K562 (cell line): ENCODE results near the gene ATF5. TPM values are rescaled to one million over a fixed set of nuclear protein-coding genes. Genes with fewer than 3 reads are reported as not detected.

Experiments
- ATAC-seq: fragments of 200-7000 bp; cut with Tn5 transposase; 3 replicates; pipeline ENCODE4 v1.9.1; 2020; ENCODE audit warnings: moderate library complexity
- BruUV-seq: library from RNA; stranded (reverse); fragments of 400-500 nt; replicated peaks from 2 replicates; lab custom pipeline; 2021; lab: Mats Ljungman, UMichigan
- CTCF ChIA-PET: fragments of 300-600 bp; formaldehyde crosslinking; extraction: SDS; loops from one replicate; lab custom pipeline; 2021; ENCODE audit warnings: low intra/inter-chr PET ratio; lab: Yijun Ruan, JAX
- POLR2A ChIA-PET: fragments of 300-600, 350-650 bp; sonication (Branson Sonifier 250); formaldehyde crosslinking; extraction: SDS; loops from one replicate; lab custom pipeline; 2021; ENCODE audit warnings: antibody characterized with exemption, inconsistent platforms; lab: Yijun Ruan, JAX
- DNase-seq, 4 experiments: peaks; one replicate each; pipeline versions ENCODE4 v3.0.0 to v3.0.0-alpha.2; 2011 to 2018; ENCODE audit warnings: low spot score in 3 of 4, mixed read lengths in 3 of 4; ENCODE audit errors: extremely low read depth in 1 of 4
- FAIRE-seq: peaks from 2 replicates; lab custom pipeline; 2011; peaks lifted over from hg19 to GRCh38; lab: Jason Lieb, UNC
- H2AFZ ChIP-seq: 2 replicates; pipeline ENCODE4 v1.6.0; 2011; ENCODE audit warnings: low read depth, low read length, control low read depth, inconsistent platforms
- H3K27ac ChIP-seq: fragments of 200-600 bp; 3 replicates; pipeline ENCODE4 v1.8.0; 2011; ENCODE audit warnings: low read depth, mild to moderate bottlenecking, control low read depth, inconsistent platforms, low read length, moderate library complexity, mixed read lengths; ENCODE audit errors: extremely low read depth
- H3K27me3 ChIP-seq, 2 experiments: fragments of 300-600 bp in 1 of 2; 2 replicates in 1 of 2; 3 replicates in 1 of 2; pipeline versions ENCODE4 v1.6.0 to v1.8.0; 2011; ENCODE audit warnings: inconsistent platforms in 2 of 2, low read length in 2 of 2, mild to moderate bottlenecking in 1 of 2, mixed read lengths in 1 of 2, moderate library complexity in 1 of 2; ENCODE audit not compliant: control insufficient read depth in 2 of 2, insufficient read depth in 2 of 2
- H3K36me3 ChIP-seq: fragments of 300-600 bp; 3 replicates; pipeline ENCODE4 v1.8.0; 2011; ENCODE audit warnings: mild to moderate bottlenecking, low read length, inconsistent platforms; ENCODE audit not compliant: control insufficient read depth, insufficient read depth
- H3K4me1 ChIP-seq, 2 experiments: fragments of 200-600 bp in 1 of 2; replicated peaks in 1 of 2; 2 replicates in 1 of 2; 3 replicates in 1 of 2; pipeline versions ENCODE4 v1.5.1 to v1.8.0; 2011; ENCODE audit warnings: inconsistent platforms in 2 of 2, low read length in 2 of 2, mild to moderate bottlenecking in 1 of 2, mixed read lengths in 1 of 2, moderate library complexity in 1 of 2; ENCODE audit not compliant: control insufficient read depth in 2 of 2, insufficient read depth in 2 of 2
- H3K4me2 ChIP-seq: 2 replicates; pipeline ENCODE4 v1.6.1; 2011; ENCODE audit warnings: low read length, control low read depth, inconsistent platforms, mixed read lengths; ENCODE audit not compliant: insufficient read depth
- H3K4me3 ChIP-seq: fragments of 200-600 bp; sonication (generic), shearing (Covaris generic); 2 replicates; pipeline ENCODE4 v1.5.1; 2016; ENCODE audit warnings: control low read depth, inconsistent platforms
- H3K79me2 ChIP-seq: fragments of 200-600 bp; 3 replicates; pipeline ENCODE4 v1.8.0; 2011; ENCODE audit warnings: low read length, inconsistent platforms; ENCODE audit not compliant: control insufficient read depth, insufficient read depth
- H3K9ac ChIP-seq, 2 experiments: 2 replicates each; pipeline versions ENCODE4 v1.6.0 to v1.6.1; 2011; ENCODE audit warnings: low read depth in 2 of 2, low read length in 2 of 2, control low read depth in 1 of 2, inconsistent platforms in 1 of 2, mild to moderate bottlenecking in 1 of 2, mixed read lengths in 1 of 2; ENCODE audit not compliant: insufficient read depth in 1 of 2
- H3K9me1 ChIP-seq: one replicate; pipeline ENCODE4 v1.6.0; 2011; ENCODE audit warnings: inconsistent platforms, mild to moderate bottlenecking, low read length, moderate library complexity; ENCODE audit not compliant: control insufficient read depth, insufficient read depth
- H3K9me3 ChIP-seq: replicated peaks from 2 replicates; pipeline ENCODE4 v1.5.1; 2011; ENCODE audit warnings: low read depth, low read length, inconsistent platforms; ENCODE audit not compliant: control insufficient read depth, insufficient read depth
- H4K20me1 ChIP-seq: replicated peaks from 2 replicates; pipeline ENCODE4 v1.6.1; 2011; ENCODE audit warnings: low read length, inconsistent platforms, mixed read lengths; ENCODE audit not compliant: control insufficient read depth, insufficient read depth
- BRF1 ChIP-seq: IDR thresholded peaks from 3 replicates; pipeline ENCODE4 v1.6.1; 2011; ENCODE audit warnings: borderline replicate concordance, mild to moderate bottlenecking; ENCODE audit not compliant: insufficient read length; ENCODE audit errors: extremely low read depth
- CCNT2 ChIP-seq: IDR thresholded peaks from 2 replicates; pipeline ENCODE4 v1.6.1; 2011; ENCODE audit warnings: borderline replicate concordance, low read depth, mild to moderate bottlenecking, moderate library complexity, mixed read lengths, low read length; ENCODE audit not compliant: insufficient read length; ENCODE audit errors: extremely low read depth
- CGGBP1 ChIP-seq: fragments of 250-450 bp; sonication (Bioruptor Pico); IDR thresholded peaks from 2 replicates; pipeline ENCODE4 v1.9.0; 2021; ENCODE audit warnings: mild to moderate bottlenecking
- CREB5 ChIP-seq: fragments of 250-450 bp; sonication (Bioruptor Pico); IDR thresholded peaks from 2 replicates; pipeline ENCODE4 v1.5.0; 2020; ENCODE audit warnings: mild to moderate bottlenecking
- SPI1 ChIP-seq: IDR thresholded peaks from 2 replicates; pipeline ENCODE4 v1.6.1; 2011; ENCODE audit warnings: low read depth, low read length, control low read depth, borderline replicate concordance
- SRF ChIP-seq, 2 experiments: fragments of 250-450, 450-650 bp in 1 of 2; sonication (Bioruptor Pico) in 1 of 2; sonication (generic) in 1 of 2; formaldehyde crosslinking; IDR thresholded peaks; 2 replicates each; pipeline versions ENCODE4 v1.5.0 to v1.5.1; 2020 to 2022; ENCODE audit warnings: mild to moderate bottlenecking in 1 of 2, missing genetic modification reagents in 1 of 2
- ZNF316 ChIP-seq: fragments of 450-650 bp; IDR thresholded peaks from 2 replicates; pipeline ENCODE4 v1.6.1; 2016
- ZNF444 ChIP-seq: fragments of 250-450 bp; sonication (Bioruptor Pico); IDR thresholded peaks from 2 replicates; pipeline ENCODE4 v1.4.0; 2020; ENCODE audit warnings: mild to moderate bottlenecking, moderate library complexity
- WGBS: fragments of 100-300 bp; shearing (Covaris generic); methylation state at CpG from one replicate; pipeline ENCODE4 v1.1.6; 2016; ENCODE audit warnings: low coverage, mixed read lengths; ENCODE audit not compliant: insufficient coverage; ENCODE audit errors: missing lambda C conversion rate; 5-methylcytosine and 5-hydroxymethylcytosine counted together
- in situ Hi-C: fragments of 300-500 bp; cut with MboI; formaldehyde crosslinking; loops from 4 replicates; pipeline ENCODE4 v1.15.0; 2018; ENCODE audit warnings: inconsistent platforms, mixed read lengths
- intact Hi-C: fragments of 100-400 bp; cut with micrococcal nuclease; formaldehyde crosslinking; loops from 2 replicates; pipeline ENCODE4 v1.14.2; 2022
- polyA plus RNA-seq, 8 experiments: library from polyadenylated mRNA; depleted of rRNA in 4 of 8; stranded (reverse) in 5 of 8; unstranded in 3 of 8; fragments of >200 nt; fragmentation: Nextera tagmentation in 2 of 8; fragmentation: Illumina TruSeq in 1 of 8; extraction: Ambion mirVana in 2 of 8; extraction: Trizol in 1 of 8; gene quantifications; 2 replicates each; pipeline versions ENCODE4 v1.2.1 to v1.2.3, GENCODE V29; 2011 to 2014; ENCODE audit warnings: inconsistent platforms in 1 of 8, missing spikeins in 1 of 8
- total RNA-seq, 7 experiments: library from RNA; depleted of rRNA in 6 of 7; stranded (reverse); fragments of >200 nt in 6 of 7; fragmentation: Illumina TruSeq in 2 of 7; extraction: Trizol in 2 of 7; gene quantifications; 2 replicates each; pipeline versions ENCODE4 v1.2.1 to v1.2.3, GENCODE V29; 2011 to 2021; ENCODE audit warnings: low replicate concordance in 1 of 7
- TF ChIP-seq, protein P1 (sequence below): sonication (generic); formaldehyde crosslinking; IDR thresholded peaks from 2 replicates; pipeline ENCODE4 v1.8.1; 2022; ENCODE audit warnings: missing genetic modification reagents
- TF ChIP-seq, protein P2 (sequence below): fragments of 200-800 bp; sonication (Bioruptor generic); IDR thresholded peaks from 2 replicates; pipeline ENCODE4 v1.6.1; 2017; ENCODE audit warnings: missing genetic modification characterization, missing compliant biosample characterization
- TF ChIP-seq, protein P3 (sequence below): fragments of 250-450 bp; sonication (Bioruptor Pico); IDR thresholded peaks from 2 replicates; pipeline ENCODE4 v1.6.1; 2021; ENCODE audit warnings: mild to moderate bottlenecking
- TF ChIP-seq, protein P4 (sequence below), 2 experiments: fragments of 450-650 bp; IDR thresholded peaks; 2 replicates each; pipeline ENCODE4 v1.6.1; 2016

Gene ATF5
- total and polyA plus RNA-seq, 9 of the 15 experiments (the other 6 are each of a cell fraction or from before 2014, with no cell fraction given), result 3.0 to 57.6 (median 11.1) TPM

- Histone ChIP-seq H3K27ac (peak overlapping the region; percentile 2; the same call in 2 of the 3 replicates), H3K79me2 (no peaks in the 10 kb centered on the region), H3K36me3 (peaks cover 16% of the 10 kb centered on the region; the same call in 2 of the 3 replicates), H3K4me3 (no peak overlapping the region), H3K9me3 (no peaks in the 10 kb centered on the region), H3K27me3 (no peaks in the 10 kb centered on the region), H3K4me1 (peaks cover 13 to 29% of the 10 kb centered on the region in 2 experiments; a peak in 4 of 5 replicates), H3K4me2 (peak overlapping the region; percentile 33; the same call in 1 of the 2 replicates), H2AFZ (no peak overlapping the region), H4K20me1 (peaks cover 20% of the 10 kb centered on the region), H3K9ac (peak overlapping the region in 1 of 2 experiments; percentile 76; a peak in 2 of 4 replicates), H3K9me1 (no peaks in the 10 kb centered on the region)
- BruUV-seq, result no TSS peak
- intact Hi-C loops (no loop called here), in situ Hi-C loops (loop anchor here (5.0 kb wide), 1 partner anchor 90 kb away; no protein-coding TSS in a partner anchor)
- ChIA-PET POLR2A (interaction anchor here (0.7 to 0.9 kb wide), 2 partner anchors 17 to 475 kb away, joined by 4 read pairs; no protein-coding TSS in a partner anchor), CTCF (interaction anchor here (0.6 to 3.7 kb wide), 2 partner anchors 45 to 475 kb away, joined by 3 to 61 read pairs; no protein-coding TSS in a partner anchor)
- FAIRE-seq (peak; percentile 96), DNase-seq (peak; percentile 47 to 88 (median 56)), ATAC-seq (peak; percentile 69)
- 15% methylated on average over 21 of the region's 21 CpGs for WGBS
- TF ChIP-seq ZNF316 (0 out of 2 replicates have a peak, but pooled peaks have one; percentile 4), BRF1 (no peak), CGGBP1 (CRISPR knock-in tag) (no peak), CREB5 (no peak), SPI1 (peak; percentile 17; the same call in 1 of the 2 replicates), SRF (CRISPR knock-in tag; IDR thresholded peaks at IDR 0.05) (no peak), CCNT2 (peak; percentile 36), ZNF444 (CRISPR knock-in tag) (no peak)
- TF ChIP-seq, protein P1, sequence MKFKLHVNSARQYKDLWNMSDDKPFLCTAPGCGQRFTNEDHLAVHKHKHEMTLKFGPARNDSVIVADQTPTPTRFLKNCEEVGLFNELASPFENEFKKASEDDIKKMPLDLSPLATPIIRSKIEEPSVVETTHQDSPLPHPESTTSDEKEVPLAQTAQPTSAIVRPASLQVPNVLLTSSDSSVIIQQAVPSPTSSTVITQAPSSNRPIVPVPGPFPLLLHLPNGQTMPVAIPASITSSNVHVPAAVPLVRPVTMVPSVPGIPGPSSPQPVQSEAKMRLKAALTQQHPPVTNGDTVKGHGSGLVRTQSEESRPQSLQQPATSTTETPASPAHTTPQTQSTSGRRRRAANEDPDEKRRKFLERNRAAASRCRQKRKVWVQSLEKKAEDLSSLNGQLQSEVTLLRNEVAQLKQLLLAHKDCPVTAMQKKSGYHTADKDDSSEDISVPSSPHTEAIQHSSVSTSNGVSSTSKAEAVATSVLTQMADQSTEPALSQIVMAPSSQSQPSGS (CRISPR knock-in tag), result no peak
- TF ChIP-seq, protein P2, sequence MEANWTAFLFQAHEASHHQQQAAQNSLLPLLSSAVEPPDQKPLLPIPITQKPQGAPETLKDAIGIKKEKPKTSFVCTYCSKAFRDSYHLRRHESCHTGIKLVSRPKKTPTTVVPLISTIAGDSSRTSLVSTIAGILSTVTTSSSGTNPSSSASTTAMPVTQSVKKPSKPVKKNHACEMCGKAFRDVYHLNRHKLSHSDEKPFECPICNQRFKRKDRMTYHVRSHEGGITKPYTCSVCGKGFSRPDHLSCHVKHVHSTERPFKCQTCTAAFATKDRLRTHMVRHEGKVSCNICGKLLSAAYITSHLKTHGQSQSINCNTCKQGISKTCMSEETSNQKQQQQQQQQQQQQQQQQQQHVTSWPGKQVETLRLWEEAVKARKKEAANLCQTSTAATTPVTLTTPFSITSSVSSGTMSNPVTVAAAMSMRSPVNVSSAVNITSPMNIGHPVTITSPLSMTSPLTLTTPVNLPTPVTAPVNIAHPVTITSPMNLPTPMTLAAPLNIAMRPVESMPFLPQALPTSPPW (CRISPR knock-in tag), result peak; percentile 61
- TF ChIP-seq, protein P3, sequence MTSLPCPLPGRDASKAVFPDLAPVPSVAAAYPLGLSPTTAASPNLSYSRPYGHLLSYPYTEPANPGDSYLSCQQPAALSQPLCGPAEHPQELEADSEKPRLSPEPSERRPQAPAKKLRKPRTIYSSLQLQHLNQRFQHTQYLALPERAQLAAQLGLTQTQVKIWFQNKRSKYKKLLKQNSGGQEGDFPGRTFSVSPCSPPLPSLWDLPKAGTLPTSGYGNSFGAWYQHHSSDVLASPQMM (CRISPR knock-in tag), result no peak
- TF ChIP-seq, protein P4, sequence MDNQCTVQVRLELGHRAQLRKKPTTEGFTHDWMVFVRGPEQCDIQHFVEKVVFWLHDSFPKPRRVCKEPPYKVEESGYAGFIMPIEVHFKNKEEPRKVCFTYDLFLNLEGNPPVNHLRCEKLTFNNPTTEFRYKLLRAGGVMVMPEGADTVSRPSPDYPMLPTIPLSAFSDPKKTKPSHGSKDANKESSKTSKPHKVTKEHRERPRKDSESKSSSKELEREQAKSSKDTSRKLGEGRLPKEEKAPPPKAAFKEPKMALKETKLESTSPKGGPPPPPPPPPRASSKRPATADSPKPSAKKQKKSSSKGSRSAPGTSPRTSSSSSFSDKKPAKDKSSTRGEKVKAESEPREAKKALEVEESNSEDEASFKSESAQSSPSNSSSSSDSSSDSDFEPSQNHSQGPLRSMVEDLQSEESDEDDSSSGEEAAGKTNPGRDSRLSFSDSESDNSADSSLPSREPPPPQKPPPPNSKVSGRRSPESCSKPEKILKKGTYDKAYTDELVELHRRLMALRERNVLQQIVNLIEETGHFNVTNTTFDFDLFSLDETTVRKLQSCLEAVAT (IDR thresholded peaks at IDR 0.05), result no peak
Observed at GRCh38 chr19:49981603-49982593, 52.9 kb downstream of the ATF5 start.
